ENCODE measurements around the gene SRGAP1. TPM values are rescaled to one million over a fixed set of nuclear protein-coding genes. Genes with fewer than 3 reads are reported as not detected.

SRGAP1 gene
- total and polyA plus RNA-seq, 9 of the 15 experiments (the other 6 are each of a cell fraction or from before 2014, with no cell fraction given): 0.01 to 0.13 (median 0.04) TPM; not detected in 3

- peak; percentile 61 to 63 for TF ChIP-seq RAD21 (CRISPR knock-in tag; conservative IDR thresholded peaks at IDR 0.05 in 1 of 2, IDR thresholded peaks at IDR 0.05 in 1 of 2)
- no peak for TF ChIP-seq ZNF77 (CRISPR knock-in tag; IDR thresholded peaks at IDR 0.05)
- TF ChIP-seq ADNP (tag; IDR thresholded peaks at IDR 0.05): no peak
- peak; percentile 32 to 62 (median 46); a peak in 4 of 6 replicates for TF ChIP-seq CTCF (IDR thresholded peaks at IDR 0.05 in 2 of 3, conservative IDR thresholded peaks at IDR 0.05 in 1 of 3; ENCODE audit: insufficient read depth in 2 of 3, low read depth in 1 of 3, low read length in 3 of 3)
- TF ChIP-seq XRCC3 (IDR thresholded peaks at IDR 0.05): no peak
These were observed 42.4 kb upstream of the SRGAP1 start (continued) for GRCh38 chr12:63802012-63802608.

- Histone ChIP-seq H3K9ac (ENCODE audit: insufficient read depth in 1 of 2, low read depth in 2 of 2, low read length in 2 of 2) (no peak overlapping the region), H3K36me3 (ENCODE audit: control insufficient read depth, insufficient read depth, low read length) (peaks cover 32% of the 10 kb centered on the region; the same call in 2 of the 3 replicates), H3K4me1 (replicated peaks in 1 of 2; ENCODE audit: control insufficient read depth in 2 of 2, insufficient read depth in 2 of 2, low read length in 2 of 2) (no peaks in the 10 kb centered on the region), H4K20me1 (replicated peaks; ENCODE audit: control insufficient read depth, insufficient read depth, low read length) (no peaks in the 10 kb centered on the region), H3K79me2 (ENCODE audit: control insufficient read depth, insufficient read depth, low read length) (no peaks in the 10 kb centered on the region), H3K27me3 (ENCODE audit: control insufficient read depth in 2 of 2, insufficient read depth in 2 of 2, low read length in 2 of 2) (no peaks in the 10 kb centered on the region), H3K9me1 (ENCODE audit: control insufficient read depth, insufficient read depth, low read length) (no peaks in the 10 kb centered on the region), H3K4me2 (ENCODE audit: insufficient read depth, low read length) (no peak overlapping the region), H2AFZ (ENCODE audit: low read depth, low read length) (no peak overlapping the region), H3K4me3 (no peak overlapping the region), H3K27ac (ENCODE audit: extremely low read depth, low read depth, low read length) (no peak overlapping the region), H3K9me3 (replicated peaks; ENCODE audit: control insufficient read depth, insufficient read depth, low read depth, low read length) (no peaks in the 10 kb centered on the region)
- in situ Hi-C loops (cut with MboI): loop anchor here (5.0 to 25.0 kb wide), 2 partner anchors 117 to 392 kb away; no protein-coding TSS in a partner anchor
- no TSS peak for BruUV-seq (replicated peaks)
- no peak for ATAC-seq
- CTCF ChIA-PET (ENCODE audit: low intra/inter-chr PET ratio): no interaction called here
- 56% methylated on average over 2 of the region's 2 CpGs for WGBS (ENCODE audit: insufficient coverage, low coverage, missing lambda C conversion rate)
- no peak for FAIRE-seq
- DNase-seq (ENCODE audit: extremely low read depth in 1 of 4, low spot score in 3 of 4): no peak
- intact Hi-C loops (cut with micrococcal nuclease): no loop called here
- POLR2A ChIA-PET: interaction anchor here (0.6 kb wide), 1 partner anchor 18 kb away, joined by 3 read pairs; no protein-coding TSS in a partner anchor
- TF ChIP-seq ZNF316 (IDR thresholded peaks at IDR 0.05): no peak
- TF ChIP-seq ZNF277 (CRISPR knock-in tag; IDR thresholded peaks at IDR 0.05; ENCODE audit: borderline replicate concordance): no peak
- TF ChIP-seq DEAF1 (CRISPR knock-in tag; IDR thresholded peaks at IDR 0.05): no peak
- TF ChIP-seq NEUROD1 (IDR thresholded peaks at IDR 0.05; ENCODE audit: borderline replicate concordance, low read depth, low read length, partially characterized antibody): no peak
- TF ChIP-seq FOXP4 (CRISPR knock-in tag; IDR thresholded peaks at IDR 0.05; ENCODE audit: borderline replicate concordance): no peak
- TF ChIP-seq MEIS2 (IDR thresholded peaks at IDR 0.05; ENCODE audit: partially characterized antibody): no peak
- TF ChIP-seq ZNF384 (IDR thresholded peaks at IDR 0.05; ENCODE audit: low read depth, low read length): no peak
- TF ChIP-seq PTTG1 (tag; IDR thresholded peaks at IDR 0.05; ENCODE audit: low read depth): no peak
- TF ChIP-seq TRIM28 (IDR thresholded peaks at IDR 0.05): no peak
These were observed 39.8 kb upstream of the SRGAP1 start for GRCh38 chr12:63804746-63805145.

Measured in K562 (cell line).